SK-N-DZ (cell line): ENCODE measurements around the gene NSL1. TPM values are rescaled to one million over a fixed set of nuclear protein-coding genes. Genes with fewer than 3 reads are reported as not detected.
"Not testable (repeated sequence)": the region's sequence is repeated elsewhere in the genome, so short reads cannot be mapped to it uniquely, and the experiment has no call there.

Experiments used
- DNase-seq: peaks from one replicate; pipeline ENCODE4 v3.0.0-alpha.2; 2015; ENCODE audit warnings: low spot score
- polyA plus RNA-seq, 2 experiments: library from polyadenylated mRNA; depleted of rRNA; stranded (reverse); fragments of >200 nt; gene quantifications; 2 replicates each; pipeline ENCODE4 v1.2.3, GENCODE V29; 2014

Gene NSL1
- polyA plus RNA-seq (2014; cell fraction: cytosol; rRNA removed), result 76.5 and 86.2 TPM in 2 replicates
- polyA plus RNA-seq (2014; cell fraction: nucleus; rRNA removed), result 44.6 and 87.6 TPM in 2 replicates

DNA sequence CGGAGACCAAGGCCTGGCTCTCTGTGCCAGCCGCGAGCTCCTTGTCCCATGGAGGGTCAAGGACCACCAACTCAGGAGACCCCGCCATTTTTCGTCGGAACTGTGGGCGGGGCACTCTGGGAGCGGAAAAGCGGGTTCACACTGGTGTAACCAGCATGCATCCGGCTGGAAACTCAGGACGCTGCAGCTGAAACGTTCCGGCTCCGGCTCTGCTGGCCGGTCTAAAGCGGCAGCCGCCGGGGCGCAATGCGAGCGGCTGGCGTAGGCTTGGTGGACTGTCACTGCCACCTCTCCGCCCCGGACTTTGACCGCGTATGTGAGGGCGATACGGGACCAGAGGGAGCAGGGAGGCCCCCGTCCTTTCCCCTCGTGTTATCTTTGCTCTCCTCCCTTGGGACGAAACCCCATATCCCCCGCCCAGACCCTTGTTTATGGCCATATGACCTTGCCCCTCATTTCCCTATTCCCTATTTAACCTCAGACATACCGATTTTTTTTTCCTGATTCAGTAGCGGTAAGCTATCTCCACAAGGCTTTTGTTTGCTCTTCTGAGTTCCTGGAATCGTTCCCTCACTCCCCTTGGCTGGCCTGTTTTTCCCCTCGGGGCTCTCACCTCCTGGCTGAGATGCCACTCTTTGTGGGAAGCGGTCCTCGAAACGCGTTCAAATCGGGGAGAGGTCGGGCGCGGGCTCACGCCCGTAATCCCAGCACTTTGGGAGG, at the start of gene NSL1, which contains the start of gene TATDN3:
Gene NSL1 (minus strand): TSS at position 102 of the 720 bp plus-strand sequence. CDS start 14 bp downstream, at position 88.
Gene TATDN3 (plus strand): TSS at position 219 of the 720 bp plus-strand sequence. CDS start 28 bp downstream, at position 247.
- peak; percentile 92 for DNase-seq

DNA sequence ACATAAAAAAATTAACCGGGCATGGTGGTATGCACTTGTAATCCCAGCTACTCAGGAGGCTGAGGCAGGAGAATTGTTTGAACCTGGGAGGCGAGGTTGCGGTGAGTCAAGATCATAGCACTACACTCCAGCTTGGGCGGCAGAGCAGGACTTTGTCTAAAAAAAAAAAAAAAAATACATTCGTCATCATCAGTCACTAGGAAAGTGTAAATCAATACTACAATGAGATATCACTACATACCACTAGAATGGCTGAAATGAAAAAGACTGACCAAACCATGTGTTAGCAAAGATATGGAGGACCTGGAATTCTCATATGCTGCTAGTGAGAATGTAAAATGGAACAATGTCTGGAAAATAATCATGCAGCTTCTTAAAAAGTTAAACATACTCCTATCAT, 46.6 kb upstream of the NSL1 start:
- no peak for DNase-seq

DNA sequence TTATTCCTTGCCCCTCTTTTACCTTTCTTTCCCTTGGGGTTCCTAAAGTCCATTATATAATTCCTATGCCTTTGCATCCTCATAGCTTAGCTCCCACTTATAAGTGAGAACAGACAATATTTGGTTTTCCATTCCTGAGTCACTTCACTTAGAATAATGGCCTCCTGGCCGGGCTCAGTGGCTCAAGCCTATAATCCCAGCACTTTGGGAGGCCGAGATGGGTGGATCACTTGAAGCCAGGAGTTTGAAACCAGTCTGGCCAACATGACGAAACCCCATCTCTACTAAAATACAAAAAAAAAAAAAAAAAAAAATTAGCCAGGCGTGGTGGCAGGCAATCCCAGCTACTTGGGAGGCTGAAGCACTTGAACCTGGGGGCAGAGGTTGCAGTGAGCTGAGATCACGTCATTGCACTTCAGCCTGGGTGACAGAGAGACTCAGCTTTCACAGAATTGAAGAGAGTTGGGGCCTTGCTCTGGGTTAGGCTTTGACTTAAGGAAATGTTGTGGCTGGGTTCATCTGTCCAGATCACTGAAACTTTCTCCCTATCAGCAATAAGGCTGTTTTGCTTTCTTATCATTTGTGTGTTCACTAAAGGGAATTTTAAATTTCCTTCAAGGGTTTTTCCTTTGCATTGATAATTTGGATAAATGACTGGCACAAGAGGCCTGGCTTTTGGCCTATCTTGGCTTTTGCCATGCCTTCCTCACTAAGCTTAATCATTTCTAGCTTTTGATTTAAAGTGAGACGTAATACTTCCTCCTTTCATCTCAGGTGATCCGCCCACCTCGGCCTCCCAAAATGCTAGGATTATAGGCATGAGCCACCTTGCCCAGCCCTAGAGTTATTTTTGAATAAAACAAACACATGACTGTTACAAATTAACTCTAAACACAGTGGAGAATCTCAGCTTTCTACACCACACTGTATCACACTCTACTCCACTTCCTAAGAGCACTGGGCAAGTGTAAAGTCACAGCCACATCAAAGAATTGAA, 41.9 kb upstream of the NSL1 start:
- not testable (repeated sequence) for DNase-seq

DNA sequence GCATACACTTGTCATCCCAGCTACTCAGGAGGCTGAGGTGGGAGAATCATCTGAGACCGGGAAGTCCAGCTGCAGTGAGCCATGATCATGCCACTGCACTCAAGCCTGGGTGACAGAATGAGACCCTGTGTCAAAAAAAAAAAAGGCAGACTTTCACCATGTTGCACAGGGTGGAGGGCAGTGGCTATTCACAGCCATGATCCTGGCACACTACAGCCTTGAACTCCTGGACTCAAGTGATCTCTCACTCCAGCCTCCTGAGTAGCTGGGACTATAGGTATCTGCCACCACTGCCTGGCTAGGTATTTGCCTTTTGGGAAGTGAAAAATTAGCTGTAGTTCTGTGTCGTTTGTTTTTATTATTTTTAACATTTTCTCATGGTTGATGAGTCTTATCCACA, 36.8 kb upstream of the NSL1 start:
- DNase-seq, result no peak

- DNase-seq, result peak; percentile 13
Observed at GRCh38 chr1:212827831-212828278, 36.3 kb upstream of the NSL1 start.

GRCh38 chr1:212827171-212827776, 35.7 kb upstream of the NSL1 start:
- no peak for DNase-seq

- no peak for DNase-seq
Observed at GRCh38 chr1:212825798-212826452, 34.3 kb upstream of the NSL1 start.

DNA sequence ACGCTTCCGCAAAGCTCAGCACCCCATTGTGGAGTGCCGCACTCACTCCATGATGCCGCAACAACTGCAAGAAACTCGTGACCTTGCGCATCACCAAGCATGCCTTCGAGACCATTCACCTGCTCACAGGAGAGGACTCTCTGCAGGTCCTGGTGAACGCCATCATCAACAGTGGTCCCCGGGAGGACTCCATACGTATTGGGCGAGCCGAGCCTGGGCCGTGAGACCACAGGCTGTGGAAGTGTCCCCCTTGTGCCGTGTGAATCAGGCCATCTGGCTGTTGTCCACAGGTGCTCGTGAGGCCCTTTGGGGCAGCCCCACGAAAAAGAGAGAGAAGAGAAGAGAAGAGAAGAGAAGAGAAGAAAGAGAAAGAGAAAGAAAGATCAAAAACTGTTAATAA, 32.6 kb upstream of the NSL1 start:
- DNase-seq, result no peak

GRCh38 chr1:212822956-212823355, 31.4 kb upstream of the NSL1 start:
- DNase-seq, result no peak

DNA sequence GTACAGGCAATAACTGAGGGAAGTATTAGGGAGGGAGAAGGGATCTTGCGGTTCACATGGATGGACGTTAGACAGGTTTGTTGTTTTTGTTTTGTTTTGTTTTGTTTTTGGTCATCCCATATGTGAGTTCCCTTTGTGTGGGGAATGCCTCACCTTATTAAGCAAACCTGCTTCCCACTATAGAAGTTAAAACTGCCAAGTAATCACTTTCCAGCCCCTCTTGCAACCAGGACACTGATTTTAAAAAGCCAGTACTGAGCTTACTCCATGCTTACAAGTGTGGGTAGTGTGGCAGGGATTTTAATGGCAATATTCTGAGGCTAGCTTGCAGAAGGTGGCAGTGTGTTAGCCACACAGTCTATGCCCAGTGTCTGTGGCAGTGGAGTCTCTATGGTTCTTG, 29.4 kb upstream of the NSL1 start:
- no peak for DNase-seq

- DNase-seq, result no peak
Observed at GRCh38 chr1:212819726-212820125, 28.1 kb upstream of the NSL1 start.

- no peak for DNase-seq
Observed at GRCh38 chr1:212816567-212817278, 25.1 kb upstream of the NSL1 start.

DNA sequence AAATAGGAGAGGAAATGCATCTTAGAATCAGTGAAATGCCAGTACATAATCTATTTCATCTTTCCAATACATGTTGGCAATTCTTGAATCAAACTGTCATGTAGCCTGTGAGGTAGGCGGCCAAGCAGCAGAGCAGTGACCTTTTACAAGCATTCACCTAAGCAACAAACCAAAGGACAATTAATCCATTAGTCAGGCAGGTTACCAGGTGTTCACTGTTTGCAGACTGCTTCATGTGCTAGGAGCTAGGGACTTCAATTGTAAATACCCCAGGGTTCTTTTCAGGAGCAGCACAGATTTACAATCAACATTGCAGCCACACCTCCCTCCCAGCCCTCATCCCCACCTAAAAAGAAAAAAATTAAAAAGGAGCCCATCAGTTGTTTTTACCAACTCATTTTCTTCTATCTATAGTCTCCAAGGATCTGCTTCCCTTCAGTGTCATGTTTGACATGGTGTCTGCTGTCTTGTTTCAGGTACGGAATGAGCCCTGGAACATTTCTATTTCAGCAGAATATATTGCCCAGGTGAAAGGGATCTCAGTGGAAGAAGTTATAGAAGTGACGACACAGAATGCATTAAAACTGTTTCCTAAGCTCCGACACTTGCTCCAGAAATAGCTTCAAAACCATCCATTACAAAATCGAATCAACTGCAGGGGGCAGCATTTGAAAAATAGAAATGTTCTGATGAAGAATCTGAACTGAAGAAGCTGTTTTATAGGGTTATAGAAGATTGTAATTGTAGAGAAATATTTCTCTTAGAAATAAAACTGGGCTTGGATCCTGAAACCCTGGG, 23.2 kb upstream of the NSL1 start:
- DNase-seq, result no peak

DNA sequence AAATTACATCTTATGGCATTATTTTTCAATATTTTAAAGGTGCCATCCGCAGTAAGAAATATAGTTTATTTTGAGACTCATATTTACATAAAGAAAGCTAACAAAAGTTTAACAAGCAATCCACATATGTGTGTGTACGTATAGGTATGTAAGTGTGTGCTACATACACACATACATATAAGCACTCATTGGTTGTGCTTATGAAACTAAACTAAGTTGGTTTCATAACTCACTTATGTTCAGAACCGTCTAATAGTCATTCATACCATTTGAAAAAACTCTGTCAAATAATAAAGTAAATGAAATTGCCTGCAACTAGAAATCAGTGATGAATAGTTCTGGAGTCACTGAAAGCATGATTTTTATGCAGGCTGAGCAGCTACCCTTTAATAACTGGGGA, 14.2 kb upstream of the NSL1 start:
- no peak for DNase-seq

DNA sequence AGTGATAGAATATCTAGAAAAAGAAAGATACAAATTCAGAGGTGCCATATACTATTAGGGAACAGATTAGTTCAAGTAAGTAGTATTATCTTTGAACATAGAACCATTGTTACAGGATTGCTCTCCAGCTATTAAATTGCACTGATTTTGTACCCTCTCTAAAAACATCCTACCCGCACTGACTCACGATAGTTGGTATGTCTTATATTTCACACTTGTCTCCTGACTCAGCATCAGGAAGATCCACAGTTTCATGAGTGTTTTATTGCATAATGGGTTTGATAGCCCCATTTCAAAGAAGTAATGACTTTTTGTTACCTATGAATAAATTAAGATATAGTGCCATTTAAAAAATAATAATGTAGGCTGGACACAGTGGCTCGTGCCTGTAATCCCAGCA, 6.1 kb upstream of the NSL1 start:
- DNase-seq, result no peak

- no peak for DNase-seq
Observed at GRCh38 chr1:212794561-212795014, 3.0 kb upstream of the NSL1 start.

GRCh38 chr1:212792396-212792908, 875 bp upstream of the NSL1 start:
- DNase-seq, result no peak

DNA sequence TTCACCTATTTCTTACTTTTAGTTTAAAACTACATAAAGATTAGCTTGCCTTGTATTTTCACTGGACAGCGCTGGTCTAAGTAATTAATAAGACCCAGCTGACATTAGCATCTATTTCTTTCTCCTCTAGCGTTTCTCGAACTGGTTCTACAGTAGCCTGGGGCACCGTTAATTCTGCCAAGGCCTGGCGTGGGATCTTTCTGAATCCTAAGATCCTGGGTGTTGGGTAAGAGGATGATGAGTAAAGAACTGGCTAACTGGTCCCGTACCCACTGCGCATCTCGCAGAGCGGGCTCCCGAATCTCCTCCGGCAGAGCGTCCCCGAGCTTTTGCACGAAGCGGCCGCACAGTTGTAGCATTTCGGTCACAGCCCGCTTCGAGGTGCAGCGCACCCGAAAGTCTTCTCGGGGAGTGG, 309 bp downstream of the NSL1 start:
- DNase-seq, result no peak

DNA sequence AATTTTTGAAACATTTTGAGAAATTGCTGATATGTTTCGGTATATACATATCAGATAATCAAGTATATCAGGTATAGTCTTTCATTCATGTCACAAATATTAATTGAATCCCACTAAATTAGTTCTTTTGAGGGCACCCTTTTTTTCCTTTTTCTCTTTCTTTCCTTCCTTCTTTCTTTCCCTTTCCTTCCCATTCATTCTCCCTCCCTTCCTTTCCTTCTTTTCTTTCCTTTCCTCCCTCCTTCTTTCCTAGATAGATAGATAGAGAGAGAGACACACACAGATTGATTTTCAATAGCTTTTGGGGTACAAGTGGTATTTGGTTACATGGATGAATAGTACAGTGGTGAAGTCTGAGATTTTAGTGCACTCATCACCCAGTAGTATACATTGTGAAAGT, 5.7 kb downstream of the NSL1 start:
- DNase-seq, result no peak
